Osteocyte (in vitro differentiated cells): ENCODE results near the gene NEAT1. TPM values are rescaled to one million over a fixed set of nuclear protein-coding genes. Genes with fewer than 3 reads are reported as not detected.

Experiments
- DNase-seq: peaks from one replicate; pipeline ENCODE4 v3.0.0; 2021; ENCODE audit warnings: mixed read lengths; ENCODE audit not compliant: unreplicated experiment; ENCODE audit errors: extremely low spot score
- H3K27ac Mint-ChIP-seq: one replicate; pipeline ENCODE4 v1.8.0; 2021; ENCODE audit warnings: mild to moderate bottlenecking, mixed read lengths; ENCODE audit not compliant: unreplicated experiment
- H3K27me3 Mint-ChIP-seq: one replicate; pipeline ENCODE4 v1.8.0; 2021; ENCODE audit warnings: mixed read lengths; ENCODE audit not compliant: unreplicated experiment
- H3K36me3 Mint-ChIP-seq: one replicate; pipeline ENCODE4 v1.8.0; 2021; ENCODE audit warnings: mixed read lengths; ENCODE audit not compliant: unreplicated experiment
- H3K4me1 Mint-ChIP-seq: one replicate; pipeline ENCODE4 v1.8.0; 2021; ENCODE audit warnings: mixed read lengths; ENCODE audit not compliant: unreplicated experiment
- H3K4me3 Mint-ChIP-seq: one replicate; pipeline ENCODE4 v1.8.0; 2021; ENCODE audit warnings: mild to moderate bottlenecking, moderate library complexity, mixed read lengths; ENCODE audit not compliant: unreplicated experiment
- H3K9me3 Mint-ChIP-seq: one replicate; pipeline ENCODE4 v1.8.0; 2021; ENCODE audit warnings: mixed read lengths; ENCODE audit not compliant: unreplicated experiment
- total RNA-seq: library from RNA; stranded (reverse); gene quantifications from 2 replicates; pipeline ENCODE4 v1.2.1, GENCODE V29; 2021
- TF ChIP-seq, protein P1 (sequence below): fragments of 200-600 bp; sonication (generic); IDR thresholded peaks from 2 replicates; pipeline ENCODE4 v1.5.0; 2021; ENCODE audit warnings: antibody characterized with exemption, mild to moderate bottlenecking, moderate library complexity

Gene NEAT1
- total RNA-seq, 1 donor from 2014 or later: 534 TPM

DNA sequence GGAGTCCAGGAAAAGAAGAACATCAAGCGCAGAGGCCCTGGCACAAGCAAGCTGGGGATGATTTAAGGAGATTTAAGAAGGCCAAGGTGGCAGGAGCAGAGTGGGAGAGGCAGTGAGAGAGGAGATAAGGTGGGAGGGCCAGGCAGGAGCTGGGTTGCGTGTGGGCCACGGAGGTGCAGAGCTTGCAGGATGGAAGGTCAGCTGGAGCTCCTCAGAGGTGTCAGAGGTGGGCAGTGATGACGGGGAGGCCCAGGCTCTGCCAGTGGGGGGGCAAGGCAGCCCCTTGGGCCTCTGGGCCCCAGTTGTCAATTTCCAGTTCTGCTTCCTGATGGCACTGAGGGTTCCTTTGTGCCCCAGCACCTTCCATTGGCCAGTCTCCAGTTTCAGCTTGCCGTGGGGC lies 29.7 kb upstream of the NEAT1 start:
- Mint-ChIP-seq H3K4me3 (no peak overlapping the region), H3K27ac (peak overlapping the region; percentile 31), H3K4me1 (peaks cover 39% of the 10 kb centered on the region), H3K27me3 (no peaks in the 10 kb centered on the region), H3K9me3 (no peaks in the 10 kb centered on the region), H3K36me3 (peaks cover 13% of the 10 kb centered on the region)
- DNase-seq: no peak
- TF ChIP-seq, protein P1, sequence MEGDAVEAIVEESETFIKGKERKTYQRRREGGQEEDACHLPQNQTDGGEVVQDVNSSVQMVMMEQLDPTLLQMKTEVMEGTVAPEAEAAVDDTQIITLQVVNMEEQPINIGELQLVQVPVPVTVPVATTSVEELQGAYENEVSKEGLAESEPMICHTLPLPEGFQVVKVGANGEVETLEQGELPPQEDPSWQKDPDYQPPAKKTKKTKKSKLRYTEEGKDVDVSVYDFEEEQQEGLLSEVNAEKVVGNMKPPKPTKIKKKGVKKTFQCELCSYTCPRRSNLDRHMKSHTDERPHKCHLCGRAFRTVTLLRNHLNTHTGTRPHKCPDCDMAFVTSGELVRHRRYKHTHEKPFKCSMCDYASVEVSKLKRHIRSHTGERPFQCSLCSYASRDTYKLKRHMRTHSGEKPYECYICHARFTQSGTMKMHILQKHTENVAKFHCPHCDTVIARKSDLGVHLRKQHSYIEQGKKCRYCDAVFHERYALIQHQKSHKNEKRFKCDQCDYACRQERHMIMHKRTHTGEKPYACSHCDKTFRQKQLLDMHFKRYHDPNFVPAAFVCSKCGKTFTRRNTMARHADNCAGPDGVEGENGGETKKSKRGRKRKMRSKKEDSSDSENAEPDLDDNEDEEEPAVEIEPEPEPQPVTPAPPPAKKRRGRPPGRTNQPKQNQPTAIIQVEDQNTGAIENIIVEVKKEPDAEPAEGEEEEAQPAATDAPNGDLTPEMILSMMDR: no peak

DNA sequence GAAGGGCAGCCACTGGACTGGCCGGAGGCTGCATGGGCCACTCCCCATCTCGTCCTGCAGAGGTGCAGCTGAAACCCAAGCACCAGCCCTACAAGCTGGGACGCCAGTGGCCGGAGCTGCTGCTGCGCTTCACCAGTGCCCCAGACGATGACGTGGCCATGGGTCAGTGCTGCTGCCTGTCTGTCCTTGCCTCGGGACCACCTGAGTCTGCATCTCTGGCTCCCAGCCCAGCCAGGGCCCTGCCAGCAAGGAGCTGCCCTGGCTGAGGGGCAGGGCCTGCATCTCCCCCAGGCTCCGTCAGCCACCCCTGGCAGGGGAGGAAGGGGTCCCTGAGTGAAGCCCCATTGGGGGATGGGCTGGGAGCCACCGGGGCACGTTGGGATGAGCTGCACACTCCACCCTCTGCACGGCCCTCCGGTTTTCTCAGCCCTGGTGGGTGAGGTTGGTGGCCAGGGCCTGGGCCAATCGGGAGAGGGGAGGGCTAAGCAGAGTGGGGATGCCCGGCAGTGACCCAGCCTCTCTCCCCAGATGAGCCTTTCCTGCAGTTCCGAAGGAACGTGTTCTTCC lies 29.0 kb upstream of the NEAT1 start:
- DNase-seq: no peak
- no peaks in the 10 kb centered on the region for H3K9me3 Mint-ChIP-seq
- no peaks in the 10 kb centered on the region for H3K27me3 Mint-ChIP-seq
- TF ChIP-seq, protein P1: no peak
- peaks cover 32% of the 10 kb centered on the region for H3K4me1 Mint-ChIP-seq
- H3K36me3 Mint-ChIP-seq: peaks cover 19% of the 10 kb centered on the region
- no peak overlapping the region for H3K27ac Mint-ChIP-seq
- H3K4me3 Mint-ChIP-seq: no peak overlapping the region

DNA sequence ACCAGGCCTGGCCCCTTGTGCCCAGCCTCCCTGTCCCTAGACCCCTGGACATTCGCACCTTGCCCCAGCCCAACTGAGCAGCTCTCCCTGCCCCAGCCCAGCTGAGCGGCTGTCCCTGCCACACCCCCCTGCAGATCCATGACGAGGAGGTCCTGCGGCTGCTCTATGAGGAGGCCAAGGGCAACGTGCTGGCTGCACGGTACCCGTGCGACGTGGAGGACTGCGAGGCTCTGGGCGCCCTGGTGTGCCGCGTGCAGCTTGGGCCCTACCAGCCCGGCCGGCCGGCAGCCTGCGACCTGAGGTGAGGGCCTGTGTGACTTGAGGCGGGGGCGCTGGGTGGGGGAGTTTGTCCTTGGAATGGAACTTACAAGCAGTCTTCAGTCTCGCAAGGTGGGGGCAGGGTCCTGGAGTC lies 28.5 kb upstream of the NEAT1 start:
- Mint-ChIP-seq H3K4me3 (no peak overlapping the region), H3K27me3 (no peaks in the 10 kb centered on the region), H3K4me1 (peaks cover 26% of the 10 kb centered on the region), H3K36me3 (peaks cover 20% of the 10 kb centered on the region), H3K27ac (no peak overlapping the region), H3K9me3 (no peaks in the 10 kb centered on the region)
- no peak for DNase-seq
- TF ChIP-seq, protein P1: no peak

DNA sequence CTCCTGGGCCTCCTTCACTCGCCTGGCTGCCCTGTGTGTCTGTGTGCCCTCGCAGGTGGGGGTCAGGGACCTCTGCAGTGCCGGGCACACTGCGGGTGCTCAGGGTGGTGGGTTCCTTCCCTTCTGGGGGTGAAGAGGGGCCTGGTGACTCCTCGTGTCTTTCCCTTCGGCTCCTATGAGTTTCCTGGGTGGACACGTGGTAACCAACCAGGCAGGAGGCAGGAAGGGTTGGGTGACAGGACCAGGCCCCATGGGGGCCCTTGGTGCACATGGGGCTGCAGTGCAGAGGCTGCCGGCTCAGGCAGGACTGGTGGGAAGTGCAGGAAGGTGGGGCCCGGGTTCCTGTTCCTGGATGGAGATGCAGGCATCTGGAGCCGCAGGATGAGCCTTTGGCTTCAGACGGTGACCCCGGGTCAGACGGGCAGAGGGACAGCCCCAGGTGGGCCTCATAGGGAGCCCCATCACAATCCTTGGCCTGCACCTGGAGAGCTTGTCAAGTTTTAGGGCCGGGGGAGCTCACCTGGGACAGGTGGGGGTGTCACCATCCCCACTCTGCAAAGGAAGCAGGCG lies 26.6 kb upstream of the NEAT1 start:
- no peak for DNase-seq
- Mint-ChIP-seq H3K4me3 (no peak overlapping the region), H3K27ac (no peak overlapping the region), H3K9me3 (no peaks in the 10 kb centered on the region), H3K27me3 (no peaks in the 10 kb centered on the region), H3K36me3 (peaks cover 25% of the 10 kb centered on the region), H3K4me1 (peaks cover 7% of the 10 kb centered on the region)
- TF ChIP-seq, protein P1: no peak

DNA sequence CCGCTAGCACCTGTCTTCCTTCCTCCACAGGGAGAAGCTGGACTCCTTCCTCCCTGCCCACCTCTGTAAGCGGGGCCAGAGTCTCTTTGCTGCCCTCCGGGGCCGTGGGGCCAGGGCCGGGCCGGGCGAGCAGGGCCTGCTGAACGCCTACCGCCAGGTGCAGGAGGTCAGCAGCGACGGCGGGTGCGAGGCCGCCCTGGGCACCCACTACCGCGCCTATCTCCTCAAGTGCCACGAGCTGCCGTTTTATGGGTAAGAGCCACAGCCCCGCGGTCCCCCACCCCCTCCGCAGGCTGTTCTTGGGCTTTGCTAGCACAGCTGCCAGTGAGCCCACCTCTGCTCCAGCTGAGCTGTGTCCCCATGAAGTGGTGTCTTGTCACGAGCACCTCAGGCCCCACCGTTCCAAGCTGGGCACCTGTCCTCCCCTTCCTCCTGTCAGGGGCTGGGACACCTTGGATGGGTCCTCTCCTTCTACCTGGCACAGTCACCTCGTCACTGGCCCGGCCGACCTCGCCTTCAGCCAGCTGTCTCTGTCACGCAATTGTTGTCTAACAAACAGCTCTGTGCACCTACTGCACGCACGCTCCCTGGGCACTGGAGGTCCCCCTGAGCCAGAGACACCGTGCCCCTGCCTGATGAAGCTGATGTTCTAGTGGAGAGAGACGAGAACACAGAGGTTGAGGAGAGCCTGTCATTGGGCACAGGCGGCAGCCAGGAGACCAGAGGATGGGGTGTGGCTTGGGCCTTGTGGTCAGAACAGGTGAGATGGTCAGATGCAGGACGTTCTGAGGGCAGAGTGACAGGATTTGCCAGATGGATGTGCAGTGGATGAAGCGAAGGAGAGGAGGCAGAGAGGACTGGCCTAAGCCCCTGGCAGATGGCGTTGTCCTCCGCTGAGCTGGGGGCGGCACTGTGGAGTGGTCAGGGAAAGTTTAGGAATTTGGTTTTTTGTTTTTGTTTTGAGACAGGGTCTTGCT lies 25.5 kb upstream of the NEAT1 start:
- Mint-ChIP-seq H3K4me1 (peaks cover 1% of the 10 kb centered on the region), H3K36me3 (peaks cover 29% of the 10 kb centered on the region), H3K27ac (no peak overlapping the region), H3K9me3 (no peaks in the 10 kb centered on the region), H3K27me3 (no peaks in the 10 kb centered on the region), H3K4me3 (no peak overlapping the region)
- TF ChIP-seq, protein P1: no peak
- DNase-seq: no peak
